Skin epidermis (tissue), 12 donors: ENCODE results near the gene NRDC.
"Not testable (repeated sequence)": the region's sequence is repeated elsewhere in the genome, so short reads cannot be mapped to it uniquely, and the experiment has no call there.

Experiments
- H3K27ac ChIP-seq, 21 experiments: fragments of 200-600 bp; sonication (generic) in 11 of 21; one replicate each; pipeline ENCODE4 v1.5.0; 2020; ENCODE audit warnings: mild to moderate bottlenecking in 3 of 21, inconsistent platforms in 2 of 21, moderate library complexity in 2 of 21
- H3K4me3 ChIP-seq, 7 experiments: fragments of 200-600 bp; sonication (generic) in 2 of 7; one replicate each; pipeline ENCODE4 v1.5.0; 2020; ENCODE audit warnings: inconsistent platforms in 2 of 7, mild to moderate bottlenecking in 2 of 7, moderate library complexity in 1 of 7

Gene NRDC

GRCh38 chr1:51898090-51898734 is 19.7 kb upstream of the NRDC start:
- H3K4me3 ChIP-seq, result no peak overlapping the region
- no peak overlapping the region for H3K27ac ChIP-seq

- H3K4me3 ChIP-seq, result no peak overlapping the region
- no peak overlapping the region for H3K27ac ChIP-seq
Observed at GRCh38 chr1:51897699-51898031, 19.1 kb upstream of the NRDC start.

GRCh38 chr1:51894748-51895147 is 16.2 kb upstream of the NRDC start:
- H3K27ac ChIP-seq, H3K4me3 ChIP-seq: not testable (repeated sequence)

DNA sequence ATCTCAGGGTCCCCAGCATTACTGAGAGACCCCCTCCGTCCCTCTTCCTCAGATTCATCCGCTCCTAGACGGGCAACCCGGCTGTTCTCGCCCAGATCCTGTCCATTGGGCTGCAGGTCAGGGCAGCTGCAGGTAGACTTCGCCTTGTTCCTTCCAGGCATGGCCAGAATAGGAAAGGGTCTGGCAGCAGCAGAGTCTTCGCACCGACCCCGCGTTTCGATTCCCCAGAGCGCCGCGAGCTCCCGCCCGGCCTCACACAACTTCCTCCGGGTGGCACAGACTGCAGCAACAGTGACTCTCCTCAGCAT is 265 bp downstream of the NRDC start:
- peak overlapping the region; percentile 58 to 96 (median 83) for H3K4me3 ChIP-seq
- H3K27ac ChIP-seq, result peak overlapping the region; percentile 84 to 100 (median 98)

GRCh38 chr1:51877434-51878307 is 856 bp downstream of the NRDC start:
- Histone ChIP-seq H3K4me3 (peak overlapping the region; percentile 58 to 96 (median 83)), H3K27ac (peak overlapping the region; percentile 84 to 100 (median 98))

GRCh38 chr1:51875836-51876235 is 2.7 kb downstream of the NRDC start:
- no peak overlapping the region for H3K4me3 ChIP-seq
- no peak overlapping the region for H3K27ac ChIP-seq

GRCh38 chr1:51875291-51875772 is 3.2 kb downstream of the NRDC start:
- Histone ChIP-seq H3K4me3 (no peak overlapping the region), H3K27ac (no peak overlapping the region)

- H3K27ac ChIP-seq, H3K4me3 ChIP-seq: not testable (repeated sequence)
Observed at GRCh38 chr1:51873270-51873669, 5.3 kb downstream of the NRDC start.

- no peak overlapping the region for H3K4me3 ChIP-seq
- H3K27ac ChIP-seq, result no peak overlapping the region
Observed at GRCh38 chr1:51871351-51871975, 7.1 kb downstream of the NRDC start.

DNA sequence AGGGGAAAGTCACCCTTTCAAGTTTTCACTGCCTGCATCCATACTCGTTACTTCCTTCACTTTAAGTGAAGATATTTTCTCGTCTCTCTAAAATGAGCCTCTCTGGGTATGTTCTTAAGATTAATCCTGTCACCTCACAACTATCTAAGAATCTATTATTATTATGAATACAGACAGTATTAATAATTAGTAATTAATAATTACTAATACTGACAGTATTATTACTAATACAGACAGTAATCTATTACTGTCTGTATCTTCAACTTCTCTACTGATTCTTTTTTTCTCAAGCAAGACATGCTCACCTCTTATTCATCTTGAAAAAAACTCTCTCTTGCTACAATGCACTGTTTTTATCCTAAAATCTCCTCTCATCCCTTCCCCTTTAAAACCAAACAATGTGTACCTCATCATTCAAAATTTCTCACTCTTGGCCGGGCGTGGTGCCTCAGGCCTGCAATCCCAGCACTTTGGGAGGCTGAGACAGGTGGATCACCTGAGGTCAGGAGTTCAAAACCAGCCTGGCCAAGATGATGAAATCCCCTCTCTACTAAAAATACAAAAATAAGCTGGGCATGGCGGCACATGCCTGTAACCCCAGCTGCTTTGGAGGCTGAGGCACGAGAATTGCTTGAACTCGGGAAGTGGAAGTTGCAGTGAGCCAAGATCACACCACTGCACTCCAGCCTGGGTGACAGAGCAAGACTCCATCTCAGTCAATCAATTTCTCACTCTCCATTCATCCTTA is 7.8 kb downstream of the NRDC start:
- Histone ChIP-seq H3K27ac (no peak overlapping the region), H3K4me3 (no peak overlapping the region)

GRCh38 chr1:51867479-51868232 is 10.9 kb downstream of the NRDC start:
- Histone ChIP-seq H3K27ac (no peak overlapping the region), H3K4me3 (no peak overlapping the region)

GRCh38 chr1:51863384-51863783 is 15.1 kb downstream of the NRDC start:
- Histone ChIP-seq H3K27ac (no peak overlapping the region), H3K4me3 (no peak overlapping the region)

DNA sequence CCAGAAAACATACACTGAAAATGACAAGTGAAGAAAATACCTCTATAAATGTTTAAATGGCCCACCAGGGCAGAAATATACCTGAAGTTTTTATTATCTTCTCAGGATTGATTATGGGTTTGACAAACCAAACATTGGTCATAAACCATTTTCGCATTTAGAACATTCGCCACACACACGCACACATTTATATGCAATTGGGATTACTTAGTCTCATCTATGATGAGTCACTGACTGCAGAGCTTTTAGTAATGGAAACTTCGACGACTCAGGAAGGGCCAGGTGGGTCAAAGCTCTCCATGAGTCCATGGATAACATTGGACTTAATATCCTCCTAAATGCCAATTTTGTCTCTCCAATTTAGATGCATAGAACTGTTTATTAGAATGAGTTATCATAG is 16.9 kb downstream of the NRDC start:
- Histone ChIP-seq H3K27ac (no peak overlapping the region), H3K4me3 (no peak overlapping the region)

- Histone ChIP-seq H3K4me3 (no peak overlapping the region), H3K27ac (no peak overlapping the region)
Observed at GRCh38 chr1:51859735-51860134, 18.8 kb downstream of the NRDC start.

DNA sequence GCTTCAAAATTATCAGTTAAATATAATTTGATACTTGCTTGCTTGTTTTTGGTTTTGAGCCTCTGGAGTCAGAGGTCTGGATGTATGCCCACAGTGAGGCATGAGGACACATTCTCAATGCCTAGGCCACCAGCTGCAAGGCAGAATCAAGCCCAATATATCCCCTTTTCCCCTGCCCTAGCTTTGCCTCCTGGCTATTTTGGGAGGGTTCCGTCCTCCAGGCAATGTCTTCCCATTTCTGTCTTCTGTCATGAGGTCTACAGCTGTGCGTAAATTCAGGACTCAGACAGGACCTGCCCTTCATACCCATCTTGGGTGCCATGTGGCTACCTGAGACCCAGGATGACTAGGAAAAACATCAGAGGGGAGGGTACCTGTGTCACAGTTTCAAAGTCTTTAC is 19.2 kb downstream of the NRDC start:
- no peak overlapping the region for H3K27ac ChIP-seq
- H3K4me3 ChIP-seq, result no peak overlapping the region

GRCh38 chr1:51858892-51859291 is 19.6 kb downstream of the NRDC start:
- no peak overlapping the region for H3K4me3 ChIP-seq
- H3K27ac ChIP-seq, result no peak overlapping the region

DNA sequence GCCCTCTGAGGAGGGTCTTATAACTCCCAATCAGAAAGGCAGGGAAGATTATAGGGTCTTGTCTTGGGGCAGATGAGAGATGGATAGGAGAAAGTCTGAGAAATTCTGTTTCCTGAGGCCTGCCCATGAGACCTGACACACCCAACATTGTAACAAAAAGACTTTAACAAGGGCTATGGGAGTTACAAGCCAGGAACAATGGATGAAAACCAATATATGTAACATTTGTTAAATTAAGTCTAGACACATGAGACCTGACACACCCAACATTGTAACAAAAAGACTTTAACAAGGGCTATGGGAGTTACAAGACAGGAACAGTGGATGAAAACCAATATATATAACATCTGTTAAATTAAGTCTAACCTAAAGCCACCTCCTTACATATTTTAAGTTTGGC is 21.8 kb downstream of the NRDC start:
- Histone ChIP-seq H3K27ac (no peak overlapping the region), H3K4me3 (no peak overlapping the region)

- Histone ChIP-seq H3K4me3 (no peak overlapping the region), H3K27ac (no peak overlapping the region)
Observed at GRCh38 chr1:51855624-51856023, 22.9 kb downstream of the NRDC start.

DNA sequence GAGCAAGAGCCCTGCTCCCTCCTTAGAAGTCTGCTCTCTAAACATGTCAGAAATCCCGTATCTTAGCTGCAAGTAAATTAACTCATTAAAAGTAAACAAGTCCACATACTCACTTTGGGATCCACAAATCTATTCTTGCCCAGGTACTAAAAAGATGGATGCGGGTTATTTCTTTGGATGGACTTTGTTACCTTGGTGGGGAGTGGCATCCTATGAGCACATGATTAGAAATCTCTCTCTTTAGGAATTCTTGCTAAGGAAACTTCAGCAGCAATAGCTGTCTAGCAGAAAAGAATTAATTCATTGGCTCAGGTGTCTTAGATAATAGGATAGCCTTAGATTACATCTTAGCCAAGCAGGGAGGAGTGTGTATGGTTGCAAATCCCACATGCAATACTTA is 25.2 kb downstream of the NRDC start:
- no peak overlapping the region for H3K27ac ChIP-seq
- no peak overlapping the region for H3K4me3 ChIP-seq
